Hippocampal formation (tissue), 2 donors: ENCODE data around the gene ODAPH.

Experiments used
- DNase-seq, 2 donors: peaks; one replicate each; lab custom pipeline; 2025; lab: John Stamatoyannopoulos, UW

Gene ODAPH

DNA sequence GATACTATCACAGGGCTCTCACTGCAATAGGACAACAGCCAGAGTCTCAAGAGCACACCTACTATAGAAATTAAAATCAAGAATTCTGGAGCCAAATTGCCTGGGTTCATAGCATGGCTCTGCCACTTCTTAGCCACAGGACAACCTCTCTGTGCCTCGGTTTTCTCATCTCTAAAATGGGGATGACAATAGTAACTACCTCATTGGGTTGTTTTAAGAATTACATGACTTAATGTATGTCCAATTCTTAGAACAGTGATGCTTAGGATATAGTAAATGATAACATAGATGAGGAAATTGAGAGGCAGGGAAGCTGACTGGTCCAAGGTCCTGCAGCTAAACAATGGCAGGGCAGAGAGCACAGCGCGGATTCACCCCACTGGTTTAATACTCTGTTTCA, 11.0 kb upstream of the ODAPH start:
- no peak for DNase-seq

DNA sequence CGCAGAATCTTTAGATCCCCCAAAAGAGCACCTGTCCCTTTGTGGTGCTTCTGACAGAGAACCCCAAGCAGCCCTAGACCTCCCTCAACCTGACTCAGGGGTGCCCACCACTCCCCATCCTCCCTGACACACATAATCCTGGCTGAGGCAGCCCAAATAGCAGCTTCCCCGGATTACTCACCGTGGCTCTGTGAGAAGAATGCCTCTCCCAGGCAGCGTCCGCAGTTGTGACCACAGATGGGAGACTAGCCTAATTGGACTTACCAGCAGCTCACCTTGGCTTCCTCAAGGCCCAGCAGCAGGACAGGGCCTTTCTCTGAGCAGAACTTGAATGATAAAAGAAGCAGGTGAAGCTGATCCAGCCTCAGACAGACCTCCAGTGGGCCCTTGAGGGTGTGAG, 10.3 kb upstream of the ODAPH start:
- DNase-seq: no peak

DNA sequence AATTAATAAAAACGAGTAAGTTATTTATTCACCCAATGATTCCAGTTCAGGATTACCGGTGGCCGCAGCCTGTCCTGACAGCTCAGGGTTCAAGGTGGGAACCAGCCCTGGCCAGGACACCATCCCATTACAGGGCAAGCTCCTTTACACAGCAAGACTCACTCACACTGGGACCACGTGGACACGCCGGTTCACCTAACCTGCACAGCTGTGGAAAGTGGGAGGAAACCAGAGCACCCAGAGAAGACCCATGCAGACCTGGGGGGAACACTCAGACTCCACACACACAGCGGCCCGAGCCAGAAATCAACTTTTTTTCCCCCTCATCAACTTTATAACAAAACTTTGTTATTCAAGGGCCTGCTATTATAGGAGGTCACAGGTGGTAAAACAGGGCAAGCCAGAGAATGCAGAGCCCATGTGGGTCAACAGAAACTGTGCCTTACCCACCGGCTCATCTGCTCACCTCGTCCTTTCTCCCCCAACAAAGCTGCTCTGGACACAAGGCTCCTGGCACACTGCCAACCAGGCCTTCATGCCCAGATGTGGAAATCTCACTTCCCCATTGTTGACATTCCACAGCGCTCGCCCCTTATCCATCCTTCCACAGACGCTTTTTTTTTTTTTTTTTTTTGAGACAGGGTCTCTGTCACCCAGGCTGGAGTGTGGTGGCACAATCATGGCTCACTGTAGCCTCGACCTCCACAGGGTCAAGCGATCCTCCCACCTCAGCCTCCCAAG, 8.0 kb upstream of the ODAPH start:
- no peak for DNase-seq

DNA sequence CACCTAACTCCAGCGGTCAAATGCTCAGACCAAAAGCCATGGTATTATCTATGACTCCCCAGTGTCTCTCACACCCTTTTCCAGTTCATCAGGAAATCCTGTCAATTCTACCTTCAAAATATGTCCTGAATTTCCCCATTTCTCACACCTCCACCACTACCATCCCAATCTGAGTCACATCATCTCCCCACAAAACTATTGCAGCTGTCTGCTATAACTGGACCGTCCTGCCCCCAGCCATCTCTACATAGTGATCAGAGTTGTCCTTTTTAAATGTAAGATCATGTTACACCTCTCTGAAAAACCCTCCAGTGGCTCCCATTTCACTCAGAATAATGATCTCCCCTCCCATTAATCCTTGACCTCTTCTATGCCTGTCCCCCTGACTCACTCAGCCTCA, 6.8 kb upstream of the ODAPH start:
- DNase-seq: no peak

DNA sequence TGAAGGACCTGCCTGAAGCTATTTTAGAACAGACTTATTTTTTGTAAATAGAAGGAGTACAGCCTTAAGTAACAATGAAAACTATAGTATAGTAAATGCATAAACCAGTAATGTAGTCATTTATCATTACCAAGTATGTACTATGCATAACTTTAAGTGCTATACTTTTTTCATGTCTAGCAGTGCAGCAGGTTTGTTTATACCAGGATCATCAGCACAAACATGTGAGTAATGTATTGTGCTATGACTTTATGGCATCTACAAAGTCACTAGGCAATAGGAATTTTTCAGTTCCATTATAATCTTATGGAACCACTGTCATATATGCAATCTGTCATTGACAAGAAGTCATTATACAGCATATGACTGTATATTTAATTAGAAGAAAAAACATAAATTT, 3.4 kb upstream of the ODAPH start:
- DNase-seq: no peak

DNA sequence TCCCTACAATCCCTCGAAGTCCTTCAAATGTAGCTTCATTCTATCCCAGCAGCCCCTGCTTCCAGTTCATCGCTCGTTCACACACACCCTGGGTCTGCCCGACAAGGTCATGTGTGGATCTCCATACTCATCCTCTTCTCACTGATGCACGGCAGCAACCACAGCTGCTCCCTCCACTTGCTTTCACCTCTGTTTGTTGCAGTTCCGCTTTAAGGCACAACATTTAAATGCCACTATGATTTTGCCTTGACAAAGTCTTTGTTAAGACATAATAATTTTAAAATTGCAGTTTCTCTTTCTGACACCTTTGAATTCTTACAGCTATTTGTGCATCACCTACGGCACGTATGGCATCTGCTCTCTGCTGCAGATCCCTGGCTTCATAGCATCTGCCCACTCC, 1.8 kb downstream of the ODAPH start:
- no peak for DNase-seq

DNA sequence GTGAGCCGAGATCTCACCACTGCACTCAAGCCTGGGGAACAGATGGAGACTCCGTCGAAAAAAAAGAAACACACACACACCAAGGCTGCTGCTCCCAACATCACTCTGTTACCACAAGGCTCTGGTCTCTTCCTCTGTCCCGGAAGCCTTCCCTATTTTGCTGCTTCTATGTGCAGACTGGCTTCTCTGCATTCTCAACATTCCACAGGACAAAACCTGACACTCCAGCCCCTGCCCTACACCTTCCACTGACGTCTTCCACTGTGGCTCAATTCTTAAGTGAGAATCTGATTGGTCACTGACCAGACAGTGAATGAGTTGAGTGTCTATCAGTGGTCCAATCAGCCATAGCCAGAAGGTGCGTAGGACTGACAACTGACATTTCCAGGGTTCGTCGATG, 5.9 kb downstream of the ODAPH start:
- no peak for DNase-seq

DNA sequence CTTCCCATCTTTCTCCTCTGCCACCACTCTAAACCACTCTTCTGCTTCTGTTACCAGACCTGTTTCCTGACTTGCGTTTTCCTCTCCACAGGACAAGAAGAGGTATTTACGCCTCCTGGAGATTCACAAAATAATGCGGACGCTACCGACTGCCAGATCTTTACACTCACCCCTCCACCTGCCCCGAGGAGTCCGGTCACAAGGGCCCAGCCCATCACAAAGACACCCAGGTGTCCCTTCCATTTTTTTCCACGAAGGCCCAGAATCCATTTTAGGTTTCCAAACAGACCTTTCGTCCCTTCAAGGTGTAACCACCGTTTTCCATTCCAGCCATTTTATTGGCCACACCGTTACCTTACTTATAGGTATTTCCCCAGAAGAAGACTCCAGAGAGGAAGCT, 8.2 kb downstream of the ODAPH start:
- no peak for DNase-seq

DNA sequence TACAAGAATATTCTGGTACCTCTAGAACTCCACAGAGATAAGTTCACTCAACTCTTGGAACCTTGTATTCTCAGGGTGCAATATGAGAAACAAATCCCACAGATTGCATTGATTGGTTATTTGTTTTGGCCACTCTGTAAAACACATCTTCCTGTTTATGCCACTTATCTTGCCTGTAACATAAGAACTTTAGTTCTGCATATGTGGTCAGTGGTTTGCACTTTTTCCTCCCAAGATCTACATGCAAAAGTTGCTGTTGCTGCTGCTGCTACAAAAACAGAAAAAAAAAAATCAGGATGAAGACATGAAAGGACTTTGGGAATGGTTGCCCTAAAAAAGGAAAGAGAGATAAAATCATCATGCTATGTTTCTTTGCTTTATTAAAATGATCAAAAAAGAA, 9.6 kb downstream of the ODAPH start:
- DNase-seq: no peak

DNA sequence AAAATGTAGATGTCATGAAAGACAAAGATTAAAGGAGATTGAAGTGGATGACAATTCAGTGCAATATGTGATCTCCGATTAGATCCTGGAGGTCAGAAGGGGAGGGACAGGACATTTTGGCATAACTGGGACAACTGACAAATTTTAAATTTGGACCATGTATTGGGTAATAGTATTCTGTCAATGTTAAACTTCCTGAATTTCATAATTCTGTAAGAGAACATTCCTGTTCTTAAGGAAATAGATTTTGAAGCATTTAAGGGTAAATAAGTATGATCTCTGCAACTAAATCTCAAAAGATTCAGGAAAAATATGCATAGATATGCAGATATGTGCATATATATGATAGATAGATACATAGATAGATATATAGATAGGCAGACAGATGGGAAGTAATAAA, 11.0 kb downstream of the ODAPH start:
- DNase-seq: no peak

DNA sequence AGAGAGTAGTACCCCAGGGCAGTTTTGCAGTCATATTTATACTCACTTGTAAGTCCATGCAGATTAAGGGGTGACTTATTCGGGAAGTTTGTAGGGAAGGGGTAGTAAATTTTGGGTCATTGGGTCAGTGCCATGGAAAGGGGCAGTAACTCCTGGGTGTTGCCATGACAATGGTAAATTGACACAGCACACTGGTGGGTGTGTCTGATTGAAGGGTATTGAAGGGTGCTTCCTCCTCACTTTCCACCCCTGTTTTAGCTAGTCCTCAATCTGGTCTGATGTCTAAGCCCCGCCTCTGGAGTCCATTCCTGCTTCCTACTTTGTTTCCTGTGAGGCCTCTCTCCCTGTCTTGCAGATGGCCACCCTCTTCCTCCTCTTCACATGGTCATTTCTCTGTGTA, 11.9 kb downstream of the ODAPH start:
- no peak for DNase-seq

DNA sequence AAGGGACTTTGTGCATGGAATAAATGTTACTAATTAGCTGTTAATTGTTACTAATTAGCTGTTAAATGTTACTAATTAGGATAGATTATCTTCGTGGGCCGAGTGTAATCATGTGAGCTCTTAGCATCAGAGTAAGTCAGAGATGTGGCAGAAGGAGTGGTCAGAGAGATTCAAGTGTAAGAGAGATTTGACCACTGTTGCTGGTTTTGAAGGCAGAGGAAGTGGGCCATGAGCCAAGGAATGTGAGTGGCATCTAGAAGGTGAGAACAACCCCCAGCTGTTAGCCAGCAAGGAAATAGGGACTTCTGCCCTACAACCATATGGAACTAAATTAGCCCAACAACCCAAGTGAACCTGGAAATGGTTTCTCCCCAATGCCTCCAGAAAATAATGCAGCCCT, 28.2 kb downstream of the ODAPH start:
- DNase-seq: no peak

DNA sequence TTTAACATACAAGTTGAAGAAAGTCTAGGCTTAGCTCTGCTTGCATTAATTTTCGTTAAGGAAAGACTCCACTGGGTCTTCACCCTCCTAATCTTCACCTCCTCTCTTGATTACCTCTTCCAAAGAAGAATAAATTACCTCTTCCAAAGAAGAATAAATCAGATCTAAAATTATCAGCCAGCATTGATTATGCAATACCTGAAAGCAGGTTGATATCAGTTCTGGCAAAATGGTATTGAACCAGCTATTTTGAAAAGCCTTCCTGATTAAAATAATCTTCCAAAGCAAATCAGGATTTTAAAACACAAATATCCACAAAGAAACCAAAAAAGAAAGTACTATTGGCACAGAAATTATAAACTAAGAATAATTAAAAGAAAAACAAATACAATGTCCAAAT, 37.5 kb downstream of the ODAPH start:
- DNase-seq: no peak

DNA sequence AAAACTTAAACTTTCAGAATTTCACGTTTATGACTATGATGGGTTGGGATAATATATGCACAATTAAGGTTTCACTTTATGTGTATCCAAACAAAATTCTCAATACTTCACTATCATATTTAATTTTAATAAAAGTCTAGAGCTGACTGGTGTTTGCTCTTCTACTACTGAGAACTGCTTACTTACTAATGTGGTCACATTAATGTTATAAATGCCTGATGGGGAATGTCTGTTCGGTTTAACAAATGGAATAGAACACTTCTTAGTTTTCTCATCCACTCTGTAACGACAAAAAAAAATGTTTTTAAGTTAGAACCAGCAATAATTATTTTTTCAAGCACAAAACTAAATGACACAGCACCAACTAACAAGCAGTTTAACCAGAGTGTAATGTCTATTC, 40.2 kb downstream of the ODAPH start:
- no peak for DNase-seq

DNA sequence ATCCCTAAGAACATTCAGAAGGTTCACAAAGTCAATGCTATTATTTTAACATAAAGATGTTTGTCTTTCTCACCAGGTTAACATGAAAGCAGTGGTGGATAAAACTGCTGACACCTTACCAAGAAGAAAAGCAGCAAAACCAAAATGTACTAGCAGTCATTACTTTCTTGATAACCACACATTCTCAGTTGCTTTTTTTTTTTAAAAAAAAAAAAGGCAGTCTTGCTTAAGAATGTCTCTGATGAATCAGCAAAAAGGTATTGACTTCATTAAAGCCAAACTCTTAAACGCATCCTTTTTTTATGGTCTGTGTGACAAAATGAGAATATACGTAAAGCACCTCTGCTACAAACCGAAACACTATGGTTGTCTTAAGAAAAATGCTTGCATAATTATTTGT, 42.5 kb downstream of the ODAPH start:
- no peak for DNase-seq

DNA sequence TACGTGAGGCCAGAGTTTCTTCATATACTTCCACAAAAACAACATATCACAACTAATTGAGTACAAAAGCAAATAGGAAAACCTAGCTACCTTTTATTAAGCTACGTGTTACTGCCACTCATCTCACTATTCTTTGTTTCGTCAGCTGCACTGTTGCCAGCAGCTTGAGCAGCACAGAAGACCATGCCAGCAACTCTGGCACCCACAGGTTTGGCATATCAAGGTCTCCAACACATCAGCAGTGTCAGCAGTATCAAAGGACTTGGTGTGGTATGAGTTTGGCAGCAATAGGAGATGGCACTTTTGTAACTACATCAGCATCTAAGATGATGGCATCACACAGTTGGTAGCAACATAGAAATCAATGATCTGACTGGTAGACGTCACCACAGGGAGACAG, 43.8 kb downstream of the ODAPH start:
- no peak for DNase-seq

DNA sequence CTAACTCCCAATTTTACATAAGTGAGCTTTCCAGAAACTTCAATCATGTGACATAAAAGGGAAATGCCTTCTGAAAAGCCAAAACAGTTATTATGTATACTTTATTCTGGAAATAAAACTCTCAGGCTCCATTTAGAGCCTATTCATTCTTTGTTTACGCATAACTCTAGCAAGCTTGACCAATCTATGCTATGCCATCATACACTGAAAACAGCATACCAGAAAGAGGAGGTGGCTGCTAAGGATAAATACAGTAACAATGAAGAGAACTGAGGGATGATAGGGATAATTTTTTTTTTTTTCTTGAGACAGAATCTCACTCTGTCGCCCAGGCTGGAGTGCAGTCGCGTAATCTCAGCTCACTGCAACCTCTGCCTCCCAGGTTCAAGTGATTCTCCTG, 50.1 kb downstream of the ODAPH start:
- no peak for DNase-seq

DNA sequence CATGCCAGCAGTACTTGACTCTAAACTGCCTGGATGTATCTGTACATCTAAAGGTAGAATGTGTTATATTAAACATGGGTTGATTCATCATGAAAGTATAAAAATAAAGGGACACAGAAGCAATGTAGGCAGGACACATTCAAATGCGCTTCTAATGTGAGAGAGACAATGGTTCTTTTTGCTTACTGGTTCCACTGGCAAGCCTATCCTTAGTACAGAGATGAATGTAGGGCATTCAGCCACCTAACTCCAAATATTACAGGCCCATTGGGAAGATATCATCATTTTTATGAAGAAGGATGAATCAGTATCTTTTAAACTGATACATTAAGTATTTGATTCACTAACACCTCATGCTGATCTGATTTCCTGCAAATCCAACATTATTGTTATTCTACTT, 56.4 kb downstream of the ODAPH start:
- peak in 1 of 2 donors; percentile 15 for DNase-seq
